Ovary (tissue), 3 donors: ENCODE measurements around the gene COL4A1.

ENCODE experiments used
- CTCF ChIP-seq, 3 donors: fragments of 450-650 bp in 2 of 3; fragments of 200-600 bp in 1 of 3; IDR thresholded peaks; one replicate each; pipeline versions ENCODE4 v1.5.1 to v1.8.0; 2016 to 2022; ENCODE audit warnings: antibody characterized with exemption in 3 of 3, mild to moderate bottlenecking in 1 of 3
- EP300 ChIP-seq: sonication (generic); formaldehyde crosslinking; IDR thresholded peaks from one replicate; pipeline ENCODE4 v1.6.1; 2017; ENCODE audit warnings: antibody characterized with exemption
- donor health status: DM: no; HTN: no; CAD: no.

- no peak for TF ChIP-seq CTCF (IDR thresholded peaks at IDR 0.05)
- TF ChIP-seq EP300: no peak
Observed at GRCh38 chr13:110158226-110158625, 148.7 kb downstream of the COL4A1 start.
